Activated gamma-delta T cell (primary cell): ENCODE results near the gene ST8SIA3.

Experiments used
- DNase-seq: peaks from one replicate; lab custom pipeline; 2025; lab: John Stamatoyannopoulos, UW
- total RNA-seq, 2 donors: gene quantifications; one replicate each; lab custom pipeline; 2026; lab: John Stamatoyannopoulos, UW

The ST8SIA3 gene
- 0 to 0.22 reads per million in 2 donors for total RNA-seq

- DNase-seq = no peak
Observed at GRCh38 chr18:57352271-57352701, at the start of gene ST8SIA3. TSS of gene ST8SIA3 (plus strand) at chr18:57352557. CDS start at chr18:57352847, 290 bp downstream.

DNA sequence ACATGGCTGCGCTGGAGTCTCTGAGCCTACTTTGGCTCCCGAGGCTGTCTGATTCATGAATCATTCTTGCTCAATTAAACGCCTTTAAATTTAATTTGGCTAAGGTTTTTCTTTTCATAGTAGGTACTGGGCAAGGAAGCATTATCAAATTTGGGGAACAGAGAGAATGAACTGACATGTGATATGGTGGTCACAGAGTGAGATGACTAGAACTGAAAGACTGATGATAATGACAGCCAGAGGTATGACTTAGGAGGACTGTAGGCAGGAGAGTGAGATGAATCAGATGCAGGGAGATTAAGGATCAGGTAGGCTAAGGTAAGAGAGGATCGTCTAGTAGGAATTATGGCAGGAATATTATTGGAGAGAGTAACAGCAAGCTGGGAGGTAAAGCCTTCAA lies 40.9 kb upstream of the ST8SIA3 start:
- DNase-seq = no peak

DNA sequence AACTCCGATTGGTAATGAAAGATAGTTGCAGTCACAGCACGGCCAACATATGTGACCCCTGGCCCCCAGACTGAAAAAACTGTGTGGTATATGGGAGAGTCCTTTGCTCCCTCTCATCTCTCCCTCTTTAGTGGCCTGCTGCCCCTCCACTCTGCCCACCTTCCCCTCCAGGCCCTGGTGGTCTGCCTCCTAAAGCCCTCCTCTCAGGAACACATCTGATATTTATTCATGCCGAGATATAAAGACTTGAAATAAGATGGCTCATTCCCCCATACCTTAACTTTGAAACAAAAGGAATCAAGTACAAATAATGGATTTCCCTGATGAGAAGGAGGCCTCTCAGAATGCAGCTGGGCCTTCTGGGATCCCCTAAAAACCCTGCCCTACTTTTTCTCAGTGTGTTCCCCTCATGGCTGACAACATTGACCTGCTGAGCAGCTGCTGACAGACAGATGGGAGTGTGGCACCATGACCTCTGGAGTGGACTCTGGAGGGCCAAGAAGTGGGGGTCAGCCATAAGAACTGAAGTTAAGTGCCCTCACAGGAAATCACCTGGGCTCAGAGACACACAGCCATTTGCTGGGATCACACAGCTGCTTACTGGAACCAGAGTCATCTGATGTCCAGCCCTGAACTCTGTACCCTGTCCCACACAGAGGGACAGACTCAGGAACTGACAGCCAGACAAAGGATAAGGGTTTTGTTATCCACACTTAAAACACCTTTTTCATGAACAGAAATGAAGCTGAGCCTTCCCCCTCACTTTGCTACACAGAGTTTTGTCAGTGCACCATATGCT lies 39.8 kb upstream of the ST8SIA3 start:
- DNase-seq = no peak

GRCh38 chr18:57320603-57321002 lies 31.8 kb upstream of the ST8SIA3 start:
- DNase-seq = no peak

DNA sequence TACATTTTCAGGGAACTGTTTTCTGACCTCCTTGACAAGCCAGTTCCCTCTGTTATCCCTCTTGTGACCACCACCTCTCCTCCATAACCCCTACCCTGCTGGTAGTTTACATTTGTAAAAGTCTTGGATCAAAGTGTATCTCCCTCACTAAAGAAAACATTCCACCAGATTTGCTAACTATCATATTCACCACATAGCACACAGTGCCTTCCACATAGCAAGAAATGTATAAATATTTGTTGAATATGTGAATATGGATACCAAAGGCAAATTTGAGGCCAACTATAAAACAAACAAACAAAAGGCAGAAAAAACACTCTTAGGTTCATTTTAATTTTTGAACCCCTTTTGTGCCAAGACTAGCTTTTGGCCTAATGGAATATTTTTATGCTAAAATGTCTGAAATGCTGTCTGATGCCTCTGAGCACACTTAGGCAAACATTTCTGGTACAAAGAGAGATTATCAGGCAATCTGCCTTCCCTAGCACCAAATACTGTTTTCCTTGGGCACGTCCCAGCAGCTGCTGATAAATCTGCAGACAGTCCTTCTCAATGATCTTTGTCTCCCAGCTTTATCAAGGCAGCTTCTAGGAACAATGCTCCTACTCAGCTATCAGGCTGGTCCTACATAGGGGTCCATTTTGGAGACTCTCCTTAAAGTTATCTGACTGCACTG lies 26.7 kb upstream of the ST8SIA3 start:
- DNase-seq = no peak

- no peak for DNase-seq
Observed at GRCh38 chr18:57326718-57327323, 25.5 kb upstream of the ST8SIA3 start.

DNA sequence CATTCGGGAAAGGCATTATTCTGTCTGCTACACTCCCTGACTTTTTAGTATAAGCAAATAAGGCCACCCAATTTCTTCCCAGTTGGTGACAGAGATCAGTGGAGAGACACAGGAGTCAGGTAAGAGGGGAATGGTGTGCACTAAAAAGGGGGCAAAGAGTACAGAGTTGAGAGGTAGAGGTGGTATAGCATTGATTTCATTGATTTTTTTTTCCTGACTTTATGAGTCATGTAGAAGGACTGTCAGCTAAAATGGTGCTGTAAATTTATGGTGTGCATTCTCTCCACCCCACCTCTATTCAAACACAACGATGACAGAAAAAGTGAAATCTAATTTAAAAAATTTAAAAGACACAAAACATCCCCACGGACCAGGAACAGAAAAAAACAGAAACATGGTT lies 23.7 kb upstream of the ST8SIA3 start:
- no peak for DNase-seq

DNA sequence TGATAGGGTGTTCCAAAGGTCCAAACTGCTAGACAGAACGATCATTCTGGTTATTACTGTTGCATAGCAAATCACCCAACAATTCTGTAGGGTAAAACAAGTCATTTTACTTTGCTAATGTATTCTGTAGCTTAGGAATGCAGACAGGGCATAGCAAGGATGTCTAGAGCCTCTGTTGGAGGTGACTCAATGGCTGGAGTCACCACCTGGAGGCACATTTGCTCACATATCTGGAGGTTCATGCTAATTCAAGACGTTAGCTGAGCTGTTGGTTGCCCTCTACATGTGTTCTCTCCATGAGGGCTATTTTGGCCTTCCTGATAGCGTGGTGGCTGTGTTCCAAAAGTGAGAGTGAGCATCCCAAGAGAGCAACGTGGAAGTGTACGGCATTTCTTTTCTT lies 22.5 kb upstream of the ST8SIA3 start:
- DNase-seq = no peak

DNA sequence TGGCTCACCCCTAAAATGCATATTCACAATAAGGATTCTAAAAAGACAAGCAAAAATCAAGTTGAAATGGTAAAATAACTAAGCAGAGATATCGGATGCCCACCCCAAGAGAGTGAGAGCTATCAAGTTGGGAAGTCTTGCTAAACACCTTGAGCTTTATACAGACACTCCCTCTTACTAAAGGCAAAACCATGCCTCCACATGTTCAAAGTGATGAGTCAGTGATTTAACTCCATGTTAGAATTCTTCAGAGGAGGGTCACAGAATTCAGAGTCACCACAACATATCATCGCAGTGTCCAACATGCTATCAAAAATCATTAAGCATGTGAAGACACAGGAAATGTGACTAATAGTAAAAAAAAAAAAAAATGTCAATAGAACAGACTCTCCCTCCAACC lies 20.6 kb upstream of the ST8SIA3 start:
- DNase-seq = no peak

GRCh38 chr18:57333940-57334339 lies 18.4 kb upstream of the ST8SIA3 start:
- DNase-seq = no peak

DNA sequence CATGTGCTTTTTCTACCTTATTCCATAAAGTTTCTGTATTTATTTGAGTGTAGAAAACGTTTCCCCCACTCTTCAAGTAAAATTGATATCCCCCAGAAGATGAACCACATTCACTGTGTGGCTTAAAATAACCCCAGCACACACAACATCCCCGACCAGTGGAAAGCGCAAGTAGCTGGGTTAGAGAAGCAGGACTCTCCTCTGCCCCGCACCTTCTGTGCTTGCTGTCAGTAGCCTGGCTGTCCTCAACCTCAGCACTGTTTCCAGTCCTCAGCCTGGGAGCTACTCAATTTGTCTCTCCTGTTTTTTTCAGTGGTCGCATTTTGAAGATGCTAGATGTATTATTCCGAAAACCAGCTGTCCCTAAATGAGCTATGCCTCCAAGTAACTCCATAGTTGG lies 18.0 kb upstream of the ST8SIA3 start:
- DNase-seq = no peak

GRCh38 chr18:57336343-57336742 lies 16.0 kb upstream of the ST8SIA3 start:
- DNase-seq = no peak

DNA sequence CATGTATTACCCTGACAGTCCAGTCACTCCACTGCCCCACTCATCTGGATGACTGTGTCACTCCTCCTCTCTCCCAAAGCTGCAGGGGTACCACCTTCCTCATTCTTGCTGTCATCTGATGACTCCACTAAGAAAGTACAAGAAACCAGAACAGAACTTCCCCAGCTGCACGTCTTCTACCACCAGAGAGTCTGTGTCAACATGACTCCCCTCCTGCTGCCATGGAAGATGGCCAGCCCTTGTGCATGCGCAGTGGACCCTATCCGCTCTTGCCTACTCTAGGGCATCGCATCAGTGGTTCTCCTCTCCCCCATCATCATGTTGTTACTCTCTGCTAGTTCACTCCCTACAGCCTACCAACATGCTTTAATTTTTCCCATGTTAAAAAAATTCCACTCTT lies 14.5 kb upstream of the ST8SIA3 start:
- no peak for DNase-seq

DNA sequence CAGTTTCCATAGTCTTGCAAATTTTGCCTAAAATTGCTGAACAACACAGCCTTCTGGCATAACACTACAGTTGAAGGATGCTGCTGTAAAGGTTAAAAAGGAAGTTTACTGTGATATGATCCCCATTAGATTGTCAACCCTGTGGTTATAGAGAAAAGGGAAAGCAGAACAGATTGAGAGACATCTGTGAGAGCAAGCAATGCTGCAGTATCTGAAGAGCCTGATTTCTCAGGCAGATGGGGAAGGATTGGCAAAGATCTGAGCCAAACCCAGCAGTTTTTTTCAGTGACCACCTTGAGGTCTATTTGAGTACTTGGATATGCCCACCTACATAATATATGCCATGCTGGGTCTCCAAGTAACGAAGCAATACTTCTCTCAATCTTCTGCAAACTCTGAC lies 8.5 kb upstream of the ST8SIA3 start:
- no peak for DNase-seq

DNA sequence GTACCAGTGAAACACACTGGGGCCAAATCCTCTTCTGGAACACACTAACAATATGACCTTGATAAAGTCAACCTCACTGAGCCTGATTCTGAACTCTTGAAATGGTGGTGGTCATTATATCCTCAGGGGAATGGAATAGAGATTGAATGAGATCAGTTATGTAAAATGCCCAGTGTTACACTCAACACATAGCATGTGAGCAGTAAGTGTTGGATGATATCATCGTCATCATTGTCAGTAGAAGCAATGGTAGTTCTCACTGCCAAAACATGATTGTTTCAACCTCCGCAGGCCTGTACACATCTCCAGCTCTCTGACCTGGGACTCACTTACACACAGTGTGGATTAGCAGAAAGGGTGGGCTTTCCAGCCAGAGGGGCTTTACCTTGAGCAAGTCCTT lies 5.5 kb upstream of the ST8SIA3 start:
- DNase-seq = no peak

GRCh38 chr18:57347784-57348183 lies 4.6 kb upstream of the ST8SIA3 start:
- DNase-seq = no peak

GRCh38 chr18:57352761-57353136 lies 392 bp downstream of the ST8SIA3 start:
- DNase-seq = no peak

- no peak for DNase-seq
Observed at GRCh38 chr18:57353137-57353939, 981 bp downstream of the ST8SIA3 start.

DNA sequence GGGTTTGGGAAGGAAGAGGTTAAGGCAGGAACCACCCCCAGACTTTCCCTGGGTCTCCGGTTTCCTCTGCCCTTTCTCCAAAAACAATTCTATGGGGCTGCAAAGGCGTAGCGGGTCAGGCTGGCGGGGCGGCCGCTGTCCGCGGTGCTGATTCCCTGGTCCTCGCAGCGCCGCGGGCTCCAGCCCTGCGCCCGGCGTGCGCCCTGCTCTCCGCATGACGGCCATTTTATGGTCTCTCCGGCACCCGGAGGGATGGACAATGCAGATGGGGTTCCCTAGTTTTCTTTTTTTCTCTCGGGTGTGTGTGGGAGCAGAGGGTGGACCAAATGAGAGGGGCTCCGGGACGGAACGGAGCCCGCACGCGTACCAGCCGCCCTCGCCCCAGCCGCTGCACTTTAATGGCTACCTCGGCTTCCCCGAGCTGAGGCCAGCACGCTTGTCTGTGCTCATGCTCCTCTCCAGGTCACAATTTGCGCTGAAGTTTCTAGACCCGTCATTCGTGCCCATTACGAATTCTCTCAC lies 1.6 kb downstream of the ST8SIA3 start:
- DNase-seq = no peak

GRCh38 chr18:57359433-57359832 lies 7.1 kb downstream of the ST8SIA3 start:
- DNase-seq = no peak

DNA sequence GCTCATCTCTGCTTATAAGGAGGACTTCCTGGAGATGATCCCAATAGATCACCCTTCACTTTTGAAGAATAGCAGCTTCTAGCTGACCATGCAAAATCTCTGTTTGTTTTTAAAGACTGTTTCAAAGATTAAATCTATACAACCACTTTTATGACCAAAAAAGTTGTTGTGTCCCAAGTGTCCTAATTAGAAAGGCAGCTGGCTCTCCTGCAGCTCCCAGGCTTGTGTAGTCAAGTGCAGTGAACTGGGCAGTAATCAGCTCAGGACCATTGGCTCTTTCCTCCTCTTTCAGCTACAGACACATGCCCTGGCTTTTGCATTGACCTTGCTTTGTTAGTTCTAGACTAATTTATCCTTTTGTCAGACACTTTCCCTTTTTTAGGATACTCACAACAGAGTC lies 10.4 kb downstream of the ST8SIA3 start:
- DNase-seq = no peak

GRCh38 chr18:57364460-57364859 lies 12.1 kb downstream of the ST8SIA3 start:
- no peak for DNase-seq
